Endothelial cell of umbilical vein (primary cell): ENCODE data around the gene SPTLC3.

ENCODE experiments used
- CTCF ChIP-seq, 2 donors: IDR thresholded peaks; 1 replicate in 1 of 2; 2 replicates in 1 of 2; pipeline ENCODE4 v1.5.1; 2011; ENCODE audit warnings: low read length in 2 of 2, mild to moderate bottlenecking in 2 of 2, moderate library complexity in 2 of 2, control low read depth in 1 of 2, inconsistent platforms in 1 of 2, low read depth in 1 of 2; ENCODE audit not compliant: insufficient read depth in 1 of 2; ENCODE audit errors: extremely low read depth in 1 of 2
- EZH2 ChIP-seq: IDR thresholded peaks from 2 replicates; pipeline ENCODE4 v1.6.1; 2012; ENCODE audit warnings: borderline replicate concordance, low read depth, mild to moderate bottlenecking, moderate library complexity, low read length, inconsistent platforms; ENCODE audit not compliant: severe bottlenecking
- FOS ChIP-seq: IDR thresholded peaks from 2 replicates; pipeline ENCODE4 v1.6.1; 2011; ENCODE audit warnings: mild to moderate bottlenecking, low read length, moderate library complexity, borderline replicate concordance; ENCODE audit not compliant: insufficient read depth
- POLR2A ChIP-seq: IDR thresholded peaks from 2 replicates; pipeline ENCODE4 v1.6.1; 2012; ENCODE audit warnings: low read depth, mild to moderate bottlenecking, control low read depth, low read length

GRCh38 chr20:13062789-13063188, 54.0 kb downstream of the SPTLC3 start:
- TF ChIP-seq EZH2 (no peak), CTCF (IDR thresholded peaks at IDR 0.05; ENCODE audit: extremely low read depth in 1 of 2, insufficient read depth in 1 of 2, low read depth in 1 of 2, low read length in 2 of 2) (no peak), POLR2A (no peak), FOS (no peak)
